ENCODE measurements around the gene TLL2. TPM values are rescaled to one million over a fixed set of nuclear protein-coding genes. Genes with fewer than 3 reads are reported as not detected.

TLL2 gene
- total and polyA plus RNA-seq, 11 donors, result 1.8 to 8.6 (median 4.6) TPM

DNA sequence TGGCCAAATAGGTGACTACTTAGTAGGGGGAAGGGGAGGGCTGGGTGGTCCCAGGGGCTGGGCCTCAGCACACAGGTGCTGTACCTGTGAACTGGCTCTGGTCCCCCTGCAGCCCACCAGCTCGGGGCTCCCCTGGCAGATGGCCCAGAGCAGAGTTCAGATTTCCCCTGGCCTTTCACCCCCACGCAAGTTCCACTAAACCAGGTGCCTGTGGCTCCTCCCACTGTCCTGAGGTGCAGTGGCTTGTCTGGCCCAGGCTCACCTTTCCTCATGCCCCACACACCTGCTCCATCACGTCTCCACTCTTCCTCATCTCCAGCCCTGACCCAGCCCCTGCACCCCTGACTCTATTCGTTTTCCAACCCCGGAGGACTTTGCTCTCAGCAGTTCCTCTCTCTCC is 107.6 kb downstream of the TLL2 start:
- no peak for TF ChIP-seq POLR2A (IDR thresholded peaks at IDR 0.05)
- TF ChIP-seq, protein P1, sequence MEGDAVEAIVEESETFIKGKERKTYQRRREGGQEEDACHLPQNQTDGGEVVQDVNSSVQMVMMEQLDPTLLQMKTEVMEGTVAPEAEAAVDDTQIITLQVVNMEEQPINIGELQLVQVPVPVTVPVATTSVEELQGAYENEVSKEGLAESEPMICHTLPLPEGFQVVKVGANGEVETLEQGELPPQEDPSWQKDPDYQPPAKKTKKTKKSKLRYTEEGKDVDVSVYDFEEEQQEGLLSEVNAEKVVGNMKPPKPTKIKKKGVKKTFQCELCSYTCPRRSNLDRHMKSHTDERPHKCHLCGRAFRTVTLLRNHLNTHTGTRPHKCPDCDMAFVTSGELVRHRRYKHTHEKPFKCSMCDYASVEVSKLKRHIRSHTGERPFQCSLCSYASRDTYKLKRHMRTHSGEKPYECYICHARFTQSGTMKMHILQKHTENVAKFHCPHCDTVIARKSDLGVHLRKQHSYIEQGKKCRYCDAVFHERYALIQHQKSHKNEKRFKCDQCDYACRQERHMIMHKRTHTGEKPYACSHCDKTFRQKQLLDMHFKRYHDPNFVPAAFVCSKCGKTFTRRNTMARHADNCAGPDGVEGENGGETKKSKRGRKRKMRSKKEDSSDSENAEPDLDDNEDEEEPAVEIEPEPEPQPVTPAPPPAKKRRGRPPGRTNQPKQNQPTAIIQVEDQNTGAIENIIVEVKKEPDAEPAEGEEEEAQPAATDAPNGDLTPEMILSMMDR (IDR thresholded peaks at IDR 0.05), result no peak
- intact Hi-C loops (cut with DNase I), result no loop called here
- DNase-seq (no peak), ATAC-seq (no peak)
- Histone ChIP-seq H3K4me3 (no peak overlapping the region), H3K27me3 (peaks cover 0 to 10% (median 0%) of the 10 kb centered on the region in 9 donors), H3K9me3 (no peaks in the 10 kb centered on the region), H3K36me3 (no peaks in the 10 kb centered on the region), H3K27ac (no peak overlapping the region), H3K4me1 (peaks cover 0 to 6% (median under 1%) of the 10 kb centered on the region in 12 donors)
- WGBS, 4 donors, result 81 to 88% (median 85%) methylated on average over 5 of the region's 5 CpGs

DNA sequence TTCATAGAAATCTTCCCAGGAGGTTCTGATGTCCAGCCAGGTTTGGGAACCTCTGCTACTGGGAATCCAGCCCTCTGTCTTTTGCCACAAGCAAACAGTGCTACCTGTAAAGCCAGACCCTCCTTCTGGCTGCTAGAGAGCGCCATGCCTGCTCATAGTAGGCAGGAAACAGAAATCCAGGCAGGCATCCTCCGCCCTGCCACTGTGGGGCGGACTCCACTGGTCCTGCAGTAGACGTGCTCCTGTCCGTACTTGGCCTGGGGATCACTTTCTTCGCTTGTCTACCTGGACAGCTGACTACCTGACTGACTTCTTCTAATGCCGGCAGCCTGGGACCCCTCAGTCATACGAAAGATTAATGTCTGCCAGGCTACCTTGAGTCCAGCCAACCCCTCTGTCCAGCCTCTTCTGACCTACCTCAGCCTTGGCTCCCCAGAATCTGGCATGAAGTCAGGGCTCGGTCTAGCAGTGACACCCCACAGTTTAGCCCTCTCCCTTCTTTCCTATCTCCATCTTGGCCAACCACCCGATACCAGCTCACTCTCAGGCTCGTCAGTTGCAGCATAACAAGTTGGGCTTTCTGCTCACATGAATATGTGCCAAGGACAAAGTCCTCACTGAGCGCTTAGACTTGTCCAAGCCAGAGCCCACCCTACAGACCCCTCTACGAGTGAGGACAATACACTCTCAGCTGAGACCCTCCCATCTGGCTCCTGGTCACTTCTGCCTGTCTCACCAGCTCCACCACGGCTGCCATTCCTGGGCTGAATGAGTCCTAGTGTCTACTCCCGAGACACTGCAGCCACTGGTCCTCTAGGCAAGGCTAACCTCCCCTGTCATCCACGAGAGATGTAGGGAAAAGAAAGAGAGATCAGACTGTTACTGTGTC is 111.1 kb downstream of the TLL2 start:
- Histone ChIP-seq H3K36me3 (no peaks in the 10 kb centered on the region), H3K27ac (peak overlapping the region in 1 of 12 donors; percentile 20), H3K27me3 (peaks cover 0 to under 1% (median 0%) of the 10 kb centered on the region in 9 donors), H3K9me3 (no peaks in the 10 kb centered on the region), H3K4me1 (peaks cover 0 to 36% (median 10%) of the 10 kb centered on the region in 12 donors), H3K4me3 (no peak overlapping the region)
- ATAC-seq, result no peak
- 77 to 87% (median 82%) methylated on average over 14 to 16 of the region's 16 CpGs for WGBS, 4 donors
- TF ChIP-seq POLR2A (IDR thresholded peaks at IDR 0.05), result no peak
- TF ChIP-seq, protein P1 (IDR thresholded peaks at IDR 0.05), result no peak
- intact Hi-C loops (cut with DNase I), result loop anchor here in 1 of 10 donors (5.0 kb wide), 1 partner anchor 1300 kb away; no protein-coding TSS in a partner anchor
- DNase-seq, result no peak

DNA sequence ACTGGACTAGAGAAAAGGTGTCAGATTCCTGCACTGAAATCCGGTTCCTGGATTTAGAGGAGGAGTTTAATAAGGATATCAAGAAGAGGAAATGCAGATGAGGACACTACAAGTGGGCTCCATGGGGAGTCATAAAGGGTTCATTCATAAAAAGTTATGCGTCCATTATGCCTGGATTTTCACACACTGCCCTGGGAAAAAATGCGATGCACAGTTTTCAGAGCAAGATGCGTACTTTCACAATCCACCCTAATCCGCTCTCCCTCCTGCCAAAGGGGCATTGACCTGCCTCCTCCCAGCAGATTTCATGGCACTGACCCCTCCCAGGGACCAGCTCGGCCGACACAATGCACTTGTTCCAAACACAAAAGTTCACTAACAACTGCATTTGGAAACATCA is 112.7 kb downstream of the TLL2 start:
- Histone ChIP-seq H3K27ac (peak overlapping the region in 4 of 12 donors; percentile 19 to 42 (median 32)), H3K4me1 (peaks cover 0 to 52% (median 15%) of the 10 kb centered on the region in 12 donors), H3K27me3 (peaks cover 0 to 9% (median 0%) of the 10 kb centered on the region in 9 donors), H3K9me3 (no peaks in the 10 kb centered on the region), H3K36me3 (no peaks in the 10 kb centered on the region), H3K4me3 (no peak overlapping the region)
- ATAC-seq (peak in 1 of 4 donors; percentile 35), DNase-seq (no peak)
- TF ChIP-seq POLR2A (IDR thresholded peaks at IDR 0.05), result no peak
- TF ChIP-seq, protein P1 (IDR thresholded peaks at IDR 0.05), result no peak
- 41 to 54% (median 50%) methylated on average over 7 of the region's 7 CpGs for WGBS, 4 donors
- intact Hi-C loops (cut with DNase I), result loop anchor here in 1 of 10 donors (5.0 kb wide), 1 partner anchor 1301 kb away; no protein-coding TSS in a partner anchor

- H3K36me3 ChIP-seq, result no peaks in the 10 kb centered on the region
- intact Hi-C loops (cut with DNase I), result loop anchor here in 1 of 10 donors (5.0 kb wide), 1 partner anchor 1302 kb away; no protein-coding TSS in a partner anchor
- DNase-seq (no peak), ATAC-seq (no peak)
- H3K9me3 ChIP-seq, result no peaks in the 10 kb centered on the region
- H3K4me1 ChIP-seq, result peaks cover 0 to 52% (median 15%) of the 10 kb centered on the region in 12 donors
- WGBS, 4 donors, result 49 to 78% (median 55%) methylated on average over 3 of the region's 3 CpGs
- peaks cover 0 to 9% (median 0%) of the 10 kb centered on the region in 9 donors for H3K27me3 ChIP-seq
- no peak overlapping the region for H3K4me3 ChIP-seq
- peak overlapping the region in 1 of 12 donors; percentile 42 for H3K27ac ChIP-seq
- TF ChIP-seq POLR2A (IDR thresholded peaks at IDR 0.05), result no peak
- TF ChIP-seq, protein P1 (IDR thresholded peaks at IDR 0.05), result no peak
Measured at GRCh38 chr10:96400465-96400864, 113.3 kb downstream of the TLL2 start.
